Panc1 (cell line): ENCODE measurements around the gene KNSTRN. TPM values are rescaled to one million over a fixed set of nuclear protein-coding genes. Genes with fewer than 3 reads are reported as not detected.

Experiments
- ATAC-seq: fragments of 200-7000 bp; cut with Tn5 transposase; 2 replicates; pipeline ENCODE4 v1.9.1; 2020; ENCODE audit warnings: mild to moderate bottlenecking, moderate library complexity
- BruUV-seq: library from RNA; stranded (reverse); fragments of 400-500 nt; replicated peaks from 2 replicates; lab custom pipeline; 2021; lab: Mats Ljungman, UMichigan
- CTCF ChIA-PET: fragments of 300-600 bp; sonication (Branson Sonifier 250); formaldehyde crosslinking; loops from one replicate; lab custom pipeline; 2022; ENCODE audit warnings: antibody characterized with exemption; lab: Charles Lee
- POLR2A ChIA-PET: fragments of 300-600 bp; sonication (Branson Sonifier 250); formaldehyde crosslinking; loops from one replicate; lab custom pipeline; 2022; ENCODE audit warnings: antibody characterized with exemption; lab: Charles Lee
- DNase-seq: peaks from one replicate; pipeline ENCODE4 v3.0.0-alpha.2; 2010; ENCODE audit warnings: low read depth, low spot score
- H3K27ac ChIP-seq: 2 replicates; pipeline ENCODE4 v1.5.1; 2011; ENCODE audit warnings: mild to moderate bottlenecking, low read length, inconsistent platforms
- H3K27me3 ChIP-seq: fragments of 200-500 bp; sonication (Bioruptor generic); 2 replicates; pipeline ENCODE4 v1.6.0; 2014; ENCODE audit warnings: low read length, inconsistent platforms; ENCODE audit not compliant: control insufficient read depth, insufficient read depth
- H3K36me3 ChIP-seq: fragments of 200-500 bp; sonication (Bioruptor generic); 2 replicates; pipeline ENCODE4 v1.5.1; 2014; ENCODE audit warnings: inconsistent platforms, mild to moderate bottlenecking, low read length, moderate library complexity; ENCODE audit not compliant: control insufficient read depth, insufficient read depth
- H3K4me1 ChIP-seq: 2 replicates; pipeline ENCODE4 v1.5.1; 2011; ENCODE audit warnings: inconsistent platforms, mild to moderate bottlenecking, low read length, moderate library complexity; ENCODE audit not compliant: control insufficient read depth, insufficient read depth
- H3K4me3 ChIP-seq, 2 experiments: 2 replicates each; pipeline ENCODE4 v1.5.1; 2011 to 2012; ENCODE audit warnings: low read depth in 2 of 2, low read length in 2 of 2, mild to moderate bottlenecking in 2 of 2, inconsistent platforms in 1 of 2, moderate library complexity in 1 of 2
- H3K9me3 ChIP-seq: fragments of 200-500 bp; sonication (Bioruptor generic); 2 replicates; pipeline ENCODE4 v1.5.1; 2014; ENCODE audit warnings: low read depth, mild to moderate bottlenecking, inconsistent platforms, low read length, moderate library complexity; ENCODE audit not compliant: control insufficient read depth, insufficient read depth
- POLR2AphosphoS5 ChIP-seq: IDR thresholded peaks from 2 replicates; pipeline ENCODE4 v1.6.1; 2012; ENCODE audit warnings: mild to moderate bottlenecking, low read depth, low read length, moderate library complexity
- REST ChIP-seq, 2 experiments: IDR thresholded peaks; 2 replicates each; pipeline ENCODE4 v1.6.1; 2011 to 2012; ENCODE audit warnings: low read depth in 2 of 2, control low read depth in 1 of 2, low read length in 1 of 2, mild to moderate bottlenecking in 1 of 2, moderate library complexity in 1 of 2; ENCODE audit not compliant: insufficient read depth in 1 of 2
- SIN3A ChIP-seq: IDR thresholded peaks from 2 replicates; pipeline ENCODE4 v1.6.1; 2012; ENCODE audit warnings: low read depth, mild to moderate bottlenecking, low read length, moderate library complexity, borderline replicate concordance; ENCODE audit not compliant: insufficient read depth
- TCF7L2 ChIP-seq: IDR thresholded peaks from 2 replicates; pipeline ENCODE4 v1.6.1; 2011; ENCODE audit warnings: mild to moderate bottlenecking, low read depth, low read length, inconsistent platforms
- in situ Hi-C: cut with HindIII; loops from 2 replicates; pipeline ENCODE4 v1.10.0; 2016; ENCODE audit warnings: low sequenced_read_pairs, low pct_unique_long_range_greater_than_20kb
- intact Hi-C: fragments of 100-400 bp; cut with micrococcal nuclease; formaldehyde crosslinking; loops from one replicate; pipeline ENCODE4 v1.10.0; 2022; ENCODE audit not compliant: unreplicated experiment
- total RNA-seq: library from RNA; stranded (reverse); gene quantifications from one replicate; pipeline ENCODE4 v1.2.1, GENCODE V29; 2021; ENCODE audit not compliant: unreplicated experiment
- TF ChIP-seq, protein P1 (sequence below): fragments of 450-650 bp; IDR thresholded peaks from 2 replicates; pipeline ENCODE4 v1.5.1; 2017; ENCODE audit warnings: mild to moderate bottlenecking

Gene KNSTRN
- total RNA-seq, 1 experiment from 2014 or later, result 74.6 TPM

GRCh38 chr15:40415226-40415625 is 32.7 kb downstream of the KNSTRN start:
- no TSS peak for BruUV-seq
- Histone ChIP-seq H3K9me3 (no peaks in the 10 kb centered on the region), H3K36me3 (peaks cover 13% of the 10 kb centered on the region), H3K27me3 (no peaks in the 10 kb centered on the region), H3K4me3 (no peak overlapping the region), H3K27ac (no peak overlapping the region), H3K4me1 (peaks cover 3% of the 10 kb centered on the region)
- CTCF ChIA-PET, result no interaction called here
- no peak for ATAC-seq
- in situ Hi-C loops (no loop called here), intact Hi-C loops (no loop called here)
- no peak for TF ChIP-seq POLR2AphosphoS5
- no peak for TF ChIP-seq SIN3A
- TF ChIP-seq REST (IDR thresholded peaks at IDR 0.05; ENCODE audit: insufficient read depth in 1 of 2, low read depth in 2 of 2, low read length in 1 of 2), result no peak
- no peak for TF ChIP-seq TCF7L2
- TF ChIP-seq, protein P1, sequence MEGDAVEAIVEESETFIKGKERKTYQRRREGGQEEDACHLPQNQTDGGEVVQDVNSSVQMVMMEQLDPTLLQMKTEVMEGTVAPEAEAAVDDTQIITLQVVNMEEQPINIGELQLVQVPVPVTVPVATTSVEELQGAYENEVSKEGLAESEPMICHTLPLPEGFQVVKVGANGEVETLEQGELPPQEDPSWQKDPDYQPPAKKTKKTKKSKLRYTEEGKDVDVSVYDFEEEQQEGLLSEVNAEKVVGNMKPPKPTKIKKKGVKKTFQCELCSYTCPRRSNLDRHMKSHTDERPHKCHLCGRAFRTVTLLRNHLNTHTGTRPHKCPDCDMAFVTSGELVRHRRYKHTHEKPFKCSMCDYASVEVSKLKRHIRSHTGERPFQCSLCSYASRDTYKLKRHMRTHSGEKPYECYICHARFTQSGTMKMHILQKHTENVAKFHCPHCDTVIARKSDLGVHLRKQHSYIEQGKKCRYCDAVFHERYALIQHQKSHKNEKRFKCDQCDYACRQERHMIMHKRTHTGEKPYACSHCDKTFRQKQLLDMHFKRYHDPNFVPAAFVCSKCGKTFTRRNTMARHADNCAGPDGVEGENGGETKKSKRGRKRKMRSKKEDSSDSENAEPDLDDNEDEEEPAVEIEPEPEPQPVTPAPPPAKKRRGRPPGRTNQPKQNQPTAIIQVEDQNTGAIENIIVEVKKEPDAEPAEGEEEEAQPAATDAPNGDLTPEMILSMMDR, result no peak
- no peak for DNase-seq
- POLR2A ChIA-PET, result no interaction called here

DNA sequence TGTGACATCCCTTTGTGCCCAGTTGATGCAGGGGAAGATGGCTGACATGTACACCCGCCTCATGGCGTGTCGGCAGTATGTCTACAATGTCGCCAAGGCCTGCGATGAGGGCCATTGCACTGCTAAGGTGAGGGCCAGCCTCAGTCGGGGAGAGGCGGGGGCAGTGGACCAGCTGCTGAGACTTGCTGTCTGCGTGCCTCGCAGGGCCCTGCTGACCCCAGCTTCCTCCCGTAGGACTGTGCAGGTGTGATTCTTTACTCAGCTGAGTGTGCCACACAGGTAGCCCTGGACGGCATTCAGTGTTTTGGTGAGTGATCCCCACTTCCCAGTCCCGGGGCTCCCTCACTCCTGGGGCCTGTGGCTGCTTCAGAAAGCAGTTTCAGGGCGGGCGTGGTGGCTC is 33.5 kb downstream of the KNSTRN start:
- no TSS peak for BruUV-seq
- no peaks in the 10 kb centered on the region for H3K9me3 ChIP-seq
- ATAC-seq, result no peak
- H3K27ac ChIP-seq, result no peak overlapping the region
- peaks cover 11% of the 10 kb centered on the region for H3K4me1 ChIP-seq
- in situ Hi-C loops, result no loop called here
- H3K27me3 ChIP-seq, result no peaks in the 10 kb centered on the region
- ChIA-PET POLR2A (no interaction called here), CTCF (no interaction called here)
- H3K4me3 ChIP-seq, result no peak overlapping the region
- TF ChIP-seq, protein P1, result no peak
- TF ChIP-seq TCF7L2, result no peak
- TF ChIP-seq POLR2AphosphoS5, result no peak
- no peak for TF ChIP-seq SIN3A
- no peak for TF ChIP-seq REST (IDR thresholded peaks at IDR 0.05; ENCODE audit: insufficient read depth in 1 of 2, low read depth in 2 of 2, low read length in 1 of 2)
- intact Hi-C loops, result no loop called here
- H3K36me3 ChIP-seq, result peaks cover 9% of the 10 kb centered on the region
- DNase-seq, result no peak
